GM21737 (cell line): ENCODE results near the gene GPR65.

Experiments used
- ATAC-seq: cut with Tn5 transposase; IDR thresholded peaks from one replicate; pipeline ENCODE4 v1.9.1; 2021; ENCODE audit warnings: mild to moderate bottlenecking, moderate library complexity; ENCODE audit not compliant: unreplicated experiment

GPR65 gene

GRCh38 chr14:88005050-88005481 is at the start of gene GPR65:
GPR65 (plus strand) TSS chr14:88005135; CDS start chr14:88010848, 5,713 bp downstream.
- ATAC-seq = peak; percentile 62

GRCh38 chr14:87955501-87955900 is 49.4 kb upstream of the GPR65 start:
- ATAC-seq = no peak

- ATAC-seq = no peak
Observed at GRCh38 chr14:87960013-87960787, 44.7 kb upstream of the GPR65 start.

- ATAC-seq = no peak
Observed at GRCh38 chr14:87961246-87961645, 43.7 kb upstream of the GPR65 start.

- ATAC-seq = no peak
Observed at GRCh38 chr14:87966816-87967215, 38.1 kb upstream of the GPR65 start.

- ATAC-seq = no peak
Observed at GRCh38 chr14:87967496-87967895, 37.4 kb upstream of the GPR65 start.

- ATAC-seq = peak; percentile 78
Observed at GRCh38 chr14:87971010-87971409, 33.9 kb upstream of the GPR65 start.

- ATAC-seq = no peak
Observed at GRCh38 chr14:87975636-87976035, 29.3 kb upstream of the GPR65 start.

GRCh38 chr14:87979689-87980088 is 25.2 kb upstream of the GPR65 start:
- ATAC-seq = no peak

GRCh38 chr14:87989221-87989955 is 15.5 kb upstream of the GPR65 start:
- no peak for ATAC-seq

- no peak for ATAC-seq
Observed at GRCh38 chr14:87989956-87990299, 15.0 kb upstream of the GPR65 start.

GRCh38 chr14:87990682-87991081 is 14.3 kb upstream of the GPR65 start:
- ATAC-seq = no peak

- peak; percentile 6 for ATAC-seq
Observed at GRCh38 chr14:87992346-87992717, 12.6 kb upstream of the GPR65 start.

GRCh38 chr14:87992718-87993628 is 12.0 kb upstream of the GPR65 start, which contains the start of gene GALC:
GALC (minus strand) TSS chr14:87993182; CDS start chr14:87993164, 18 bp downstream.
- ATAC-seq = peak; percentile 89

GRCh38 chr14:87994974-87995373 is 10.0 kb upstream of the GPR65 start:
- ATAC-seq = peak; percentile 25

GRCh38 chr14:87995500-87996290 is 9.2 kb upstream of the GPR65 start:
- no peak for ATAC-seq

- ATAC-seq = no peak
Observed at GRCh38 chr14:87996291-87996592, 8.7 kb upstream of the GPR65 start.

- ATAC-seq = no peak
Observed at GRCh38 chr14:87998482-87998881, 6.5 kb upstream of the GPR65 start.

GRCh38 chr14:87999277-87999676 is 5.7 kb upstream of the GPR65 start:
- no peak for ATAC-seq

GRCh38 chr14:88002421-88003075 is 2.4 kb upstream of the GPR65 start:
- ATAC-seq = no peak
